Fibroblast of skin of back (primary cell): ENCODE measurements around the gene ZNF426. TPM values are rescaled to one million over a fixed set of nuclear protein-coding genes. Genes with fewer than 3 reads are reported as not detected.
"Not testable (repeated sequence)": the region's sequence is repeated elsewhere in the genome, so short reads cannot be mapped to it uniquely, and the experiment has no call there.

Experiments used
- DNase-seq: peaks from one replicate; pipeline ENCODE4 v3.0.0-alpha.2; 2013
- polyA plus RNA-seq, 2 experiments: library from polyadenylated mRNA; unstranded; fragments of 120-200 nt; gene quantifications; one replicate each; pipeline ENCODE4 v1.2.1, GENCODE V29; 2013; ENCODE audit not compliant: insufficient read length in 2 of 2

ZNF426 gene
- 9.1 TPM for polyA plus RNA-seq (2013, experiment 1 of 2; ENCODE audit: insufficient read length)
- 7.4 TPM for polyA plus RNA-seq (2013, experiment 2 of 2; ENCODE audit: insufficient read length)

GRCh38 chr19:9538183-9539058 lies at the start of gene ZNF426:
TSS of gene ZNF426 (minus strand) at chr19:9538645. CDS start at chr19:9536232, 2,413 bp downstream.
- DNase-seq = peak; percentile 92

GRCh38 chr19:9586764-9587163 lies 48.3 kb upstream of the ZNF426 start:
- DNase-seq = peak; percentile 63

GRCh38 chr19:9584073-9584833 lies 45.8 kb upstream of the ZNF426 start, which contains the start of gene ZNF121:
TSS of gene ZNF121 (minus strand) at chr19:9584504. CDS start at chr19:9568097, 16,407 bp downstream.
- peak; percentile 84 for DNase-seq

- not testable (repeated sequence) for DNase-seq
Observed at GRCh38 chr19:9582081-9582725, 43.8 kb upstream of the ZNF426 start.

GRCh38 chr19:9580728-9581127 lies 42.3 kb upstream of the ZNF426 start:
- no peak for DNase-seq

- no peak for DNase-seq
Observed at GRCh38 chr19:9570255-9570654, 31.8 kb upstream of the ZNF426 start.

GRCh38 chr19:9566729-9567128 lies 28.3 kb upstream of the ZNF426 start:
- DNase-seq = no peak

GRCh38 chr19:9565900-9566705 lies 27.7 kb upstream of the ZNF426 start:
- peak; percentile 9 for DNase-seq

GRCh38 chr19:9552536-9553274 lies 14.3 kb upstream of the ZNF426 start:
- no peak for DNase-seq

GRCh38 chr19:9547870-9548269 lies 9.4 kb upstream of the ZNF426 start:
- no peak for DNase-seq

GRCh38 chr19:9541281-9541680 lies 2.8 kb upstream of the ZNF426 start:
- DNase-seq = not testable (repeated sequence)

GRCh38 chr19:9539921-9540320 lies 1.5 kb upstream of the ZNF426 start:
- DNase-seq = not testable (repeated sequence)

GRCh38 chr19:9539201-9539600 lies 756 bp upstream of the ZNF426 start:
- DNase-seq = not testable (repeated sequence)

- no peak for DNase-seq
Observed at GRCh38 chr19:9535934-9536333, 2.5 kb downstream of the ZNF426 start.

- DNase-seq = peak; percentile 52
Observed at GRCh38 chr19:9531933-9532332, 6.5 kb downstream of the ZNF426 start.

GRCh38 chr19:9528757-9529336 lies 9.6 kb downstream of the ZNF426 start:
- peak; percentile 6 for DNase-seq

GRCh38 chr19:9523885-9524474 lies 14.5 kb downstream of the ZNF426 start:
- no peak for DNase-seq

GRCh38 chr19:9507285-9507684 lies 31.2 kb downstream of the ZNF426 start:
- DNase-seq = no peak

- DNase-seq = no peak
Observed at GRCh38 chr19:9500796-9501195, 37.6 kb downstream of the ZNF426 start.

- DNase-seq = peak; percentile 56
Observed at GRCh38 chr19:9498183-9498902, 40.1 kb downstream of the ZNF426 start, which contains the start of gene ZNF560. TSS of gene ZNF560 (minus strand) at chr19:9498616. CDS start at chr19:9475313, 23,303 bp downstream.
